GM11168 (cell line): ENCODE data around the gene IL6.

Experiments used
- in situ Hi-C: fragments of 300-500 bp; cut with MboI; formaldehyde crosslinking; loops from one replicate; pipeline ENCODE4 v1.12.0; 2022; ENCODE audit warnings: low sequenced_read_pairs; ENCODE audit not compliant: unreplicated experiment

Gene IL6

GRCh38 chr7:22724861-22725260, 2.1 kb upstream of the IL6 start:
- in situ Hi-C loops: loop anchor here (5.0 kb wide), 1 partner anchor 163 kb away; no protein-coding TSS in a partner anchor

DNA sequence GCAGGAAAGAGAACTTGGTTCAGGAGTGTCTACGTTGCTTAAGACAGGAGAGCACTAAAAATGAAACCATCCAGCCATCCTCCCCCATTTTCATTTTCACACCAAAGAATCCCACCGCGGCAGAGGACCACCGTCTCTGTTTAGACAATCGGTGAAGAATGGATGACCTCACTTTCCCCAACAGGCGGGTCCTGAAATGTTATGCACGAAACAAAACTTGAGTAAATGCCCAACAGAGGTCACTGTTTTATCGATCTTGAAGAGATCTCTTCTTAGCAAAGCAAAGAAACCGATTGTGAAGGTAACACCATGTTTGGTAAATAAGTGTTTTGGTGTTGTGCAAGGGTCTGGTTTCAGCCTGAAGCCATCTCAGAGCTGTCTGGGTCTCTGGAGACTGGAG, 1.4 kb upstream of the IL6 start:
- in situ Hi-C loops: loop anchor here (5.0 kb wide), 1 partner anchor 163 kb away; no protein-coding TSS in a partner anchor

GRCh38 chr7:22726345-22726906, 574 bp upstream of the IL6 start:
- in situ Hi-C loops: loop anchor here (5.0 kb wide), 1 partner anchor 164 kb away; no protein-coding TSS in a partner anchor

- in situ Hi-C loops: loop anchor here (5.0 kb wide), 1 partner anchor 165 kb away; no protein-coding TSS in a partner anchor
Observed at GRCh38 chr7:22727714-22728035, 675 bp downstream of the IL6 start.

GRCh38 chr7:22728401-22729029, 1.5 kb downstream of the IL6 start:
- in situ Hi-C loops: loop anchor here (5.0 kb wide), 1 partner anchor 166 kb away; no protein-coding TSS in a partner anchor

- in situ Hi-C loops: loop anchor here (5.0 kb wide), 1 partner anchor 167 kb away; no protein-coding TSS in a partner anchor
Observed at GRCh38 chr7:22729180-22729825, 2.3 kb downstream of the IL6 start.

GRCh38 chr7:22730066-22730710, 3.2 kb downstream of the IL6 start:
- in situ Hi-C loops: no loop called here

GRCh38 chr7:22730921-22731654, 4.1 kb downstream of the IL6 start:
- in situ Hi-C loops: no loop called here

- in situ Hi-C loops: no loop called here
Observed at GRCh38 chr7:22731766-22732165, 4.8 kb downstream of the IL6 start.

DNA sequence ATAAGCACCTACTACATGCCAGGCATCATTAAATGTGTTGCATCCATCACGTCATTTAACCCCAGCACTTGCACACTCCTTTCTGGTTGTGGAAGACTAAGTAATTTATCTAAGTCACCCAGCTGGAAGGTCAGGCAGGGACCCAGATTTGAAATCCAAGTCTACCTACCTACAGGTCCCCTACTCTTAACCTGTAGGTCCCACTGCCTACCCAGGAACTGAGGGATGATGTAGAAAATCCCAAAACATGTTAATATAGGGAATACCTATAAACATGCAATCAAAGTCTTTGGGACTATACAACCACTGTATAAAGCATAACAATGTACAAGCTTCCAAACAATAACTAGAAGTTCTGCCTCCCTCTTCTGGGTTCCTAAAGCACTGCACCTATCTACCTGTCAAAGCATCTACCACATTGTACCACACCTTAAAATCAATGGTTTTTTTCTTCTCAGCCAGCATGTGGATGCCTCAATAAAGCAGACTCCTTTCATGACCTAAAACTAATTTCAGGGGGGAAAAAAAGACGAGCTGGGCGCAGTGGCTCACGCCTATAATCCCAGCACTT, 5.6 kb downstream of the IL6 start:
- in situ Hi-C loops: no loop called here

DNA sequence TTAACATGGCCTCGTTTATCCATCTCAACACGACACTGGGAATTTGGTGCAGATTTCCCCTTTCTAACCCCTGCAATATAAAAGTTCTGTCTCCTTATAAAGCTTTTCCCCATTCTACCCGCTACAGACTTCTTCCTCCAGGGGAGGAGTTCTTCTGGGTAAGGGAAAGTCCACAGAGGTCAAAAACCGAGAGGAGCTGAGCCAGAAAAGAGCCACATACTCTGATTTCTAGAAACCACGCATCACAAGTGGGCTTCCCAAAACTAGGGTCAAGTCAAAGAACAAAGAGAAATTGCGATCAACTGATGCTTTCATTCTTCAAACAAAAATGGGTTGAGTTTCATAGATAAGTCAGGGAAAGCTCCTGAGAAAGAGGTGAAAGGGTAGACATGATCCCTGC, 6.8 kb downstream of the IL6 start:
- in situ Hi-C loops: no loop called here

GRCh38 chr7:22743014-22743413, 16.0 kb downstream of the IL6 start:
- in situ Hi-C loops: no loop called here

DNA sequence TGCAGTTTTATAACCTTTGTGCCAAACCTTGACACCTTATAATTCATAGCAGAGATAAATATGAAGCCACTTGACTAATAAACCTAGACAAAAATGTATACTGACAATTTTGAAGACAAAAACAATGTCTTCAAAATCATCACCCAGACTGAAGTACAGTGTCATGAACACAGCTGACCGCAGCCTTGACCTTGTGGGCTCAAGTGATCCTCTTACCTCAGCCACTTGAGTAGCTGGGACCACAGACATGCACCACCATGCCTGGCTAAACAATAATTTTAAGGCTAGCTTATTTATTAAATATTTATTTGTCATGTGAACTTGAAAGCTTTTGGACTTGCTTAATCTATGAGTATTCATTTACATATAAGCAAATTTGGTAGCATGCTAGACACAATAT, 24.3 kb downstream of the IL6 start:
- in situ Hi-C loops: no loop called here

- in situ Hi-C loops: no loop called here
Observed at GRCh38 chr7:22757338-22757994, 30.5 kb downstream of the IL6 start.

- in situ Hi-C loops: no loop called here
Observed at GRCh38 chr7:22758576-22758975, 31.6 kb downstream of the IL6 start.

DNA sequence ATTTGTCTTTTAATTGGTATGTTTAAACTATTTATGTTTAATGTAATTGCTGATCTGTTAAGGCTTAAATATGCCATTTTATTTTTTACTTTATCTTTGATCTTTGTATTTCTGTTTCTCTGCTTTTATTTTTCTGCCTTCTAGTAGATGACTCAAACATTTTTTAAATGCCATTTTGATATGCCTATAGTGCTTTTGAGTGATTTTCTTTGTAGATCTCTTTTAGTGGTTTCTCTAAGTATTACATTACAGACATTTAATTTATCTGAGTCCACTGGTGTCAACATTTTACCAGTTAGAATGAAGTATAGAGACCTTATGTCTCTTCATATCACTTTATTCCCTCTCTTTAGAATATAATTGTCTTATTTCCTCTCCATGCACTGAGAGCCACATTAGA, 32.7 kb downstream of the IL6 start:
- in situ Hi-C loops: no loop called here

GRCh38 chr7:22762866-22763265, 35.9 kb downstream of the IL6 start:
- in situ Hi-C loops: no loop called here

DNA sequence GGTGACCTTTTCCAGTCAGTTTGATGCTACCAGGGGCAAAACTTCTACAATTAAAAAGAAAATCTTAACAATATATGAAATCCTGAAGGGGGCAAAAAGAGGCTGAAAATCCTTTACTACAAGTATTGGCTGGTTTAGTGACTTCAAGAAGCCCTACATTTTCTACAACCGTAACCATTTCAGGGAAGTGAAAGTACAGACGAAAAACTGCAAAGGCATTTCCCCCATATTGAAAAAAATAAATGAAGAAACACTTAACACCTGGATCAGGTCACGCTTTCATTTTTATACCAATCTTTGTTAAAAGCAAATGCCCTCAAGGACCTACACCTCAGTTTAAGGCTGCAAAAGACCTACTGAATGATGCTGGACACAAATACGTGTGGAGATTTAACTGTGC, 38.6 kb downstream of the IL6 start:
- in situ Hi-C loops: no loop called here

DNA sequence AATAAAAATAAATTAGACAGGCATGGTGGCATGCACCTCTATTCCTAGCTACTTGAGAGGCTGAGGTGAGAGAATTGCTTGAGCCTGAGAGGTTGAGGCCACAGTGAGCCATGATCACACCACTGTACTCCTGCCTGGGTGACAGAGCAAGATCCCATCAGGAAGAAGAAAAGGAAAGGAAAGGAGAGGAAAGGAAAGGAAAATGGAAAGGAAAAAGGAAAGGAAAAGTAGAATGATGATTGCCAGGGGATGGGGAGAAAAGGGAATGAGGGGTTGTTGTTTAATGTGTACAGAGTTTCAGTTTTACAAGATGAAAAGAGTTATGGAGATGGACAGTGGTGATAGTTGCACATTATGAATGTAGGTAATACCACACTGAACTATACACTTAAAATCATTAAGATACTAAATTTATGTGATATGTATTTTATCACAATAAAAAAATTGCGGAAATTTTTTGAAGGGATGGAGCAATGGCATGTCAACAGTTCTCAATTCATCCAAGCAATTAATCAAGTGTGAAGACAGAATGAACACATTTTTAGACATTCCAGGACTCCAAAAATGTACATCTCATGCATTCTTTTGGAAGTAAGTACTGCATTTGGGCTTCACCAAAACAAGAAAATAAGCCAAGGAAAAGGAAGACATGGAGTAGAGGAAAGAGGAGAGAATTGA, 44.3 kb downstream of the IL6 start:
- in situ Hi-C loops: no loop called here
